Inferior parietal cortex (tissue), 1 donor: ENCODE results near the gene PRLR.

ENCODE experiments used
- DNase-seq: peaks from one replicate; pipeline ENCODE4 v3.0.0-alpha.2; 2016; ENCODE audit errors: extremely low spot score

The PRLR gene

GRCh38 chr5:35233601-35234000 lies 3.3 kb upstream of the PRLR start:
- DNase-seq: no peak

GRCh38 chr5:35233121-35233520 lies 2.8 kb upstream of the PRLR start:
- no peak for DNase-seq

GRCh38 chr5:35232124-35232523 lies 1.8 kb upstream of the PRLR start:
- no peak for DNase-seq

GRCh38 chr5:35229076-35230037 lies 930 bp downstream of the PRLR start:
- no peak for DNase-seq

DNA sequence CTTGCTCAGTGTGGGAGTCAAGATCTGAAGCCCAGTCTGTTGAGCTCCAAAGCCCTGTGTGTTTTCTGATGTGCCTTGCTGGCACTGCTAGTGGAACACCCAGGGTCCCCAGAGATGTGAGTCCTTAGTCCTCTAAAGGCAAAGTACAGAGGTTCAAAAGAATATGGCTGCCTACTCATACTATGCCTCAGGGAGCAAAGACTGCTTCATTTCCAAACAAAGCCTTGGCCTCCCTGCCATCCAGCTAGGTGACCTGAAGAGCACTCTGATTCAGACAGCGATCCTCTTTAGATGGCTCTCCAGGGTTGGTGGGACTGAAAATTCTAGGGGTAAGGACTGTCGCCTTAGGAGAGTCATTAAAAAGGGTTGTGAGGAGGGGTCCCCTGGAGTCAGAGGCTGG lies 2.0 kb downstream of the PRLR start:
- DNase-seq: no peak

DNA sequence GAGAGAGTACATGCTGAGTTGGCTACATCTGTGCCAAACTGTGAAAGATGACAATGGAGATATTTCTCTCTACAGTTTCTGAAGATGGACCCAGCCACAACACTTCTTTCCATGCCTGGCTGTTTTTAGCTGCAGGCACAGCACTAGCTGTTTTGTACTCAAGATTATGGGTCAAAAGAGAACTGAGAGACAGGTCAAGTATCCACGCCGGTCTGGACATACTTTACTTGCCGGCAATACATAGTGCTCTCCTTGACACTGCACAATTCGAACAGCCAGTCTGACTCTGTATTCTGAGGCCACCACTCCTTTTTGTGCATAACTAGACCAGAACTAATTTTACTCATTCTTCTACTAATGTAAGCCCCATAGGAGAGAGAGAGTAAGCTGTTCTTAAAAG lies 2.6 kb downstream of the PRLR start:
- no peak for DNase-seq

- no peak for DNase-seq
These were observed 6.4 kb downstream of the PRLR start for GRCh38 chr5:35223787-35224395.

GRCh38 chr5:35220967-35221366 lies 9.3 kb downstream of the PRLR start:
- DNase-seq: no peak

- no peak for DNase-seq
These were observed 11.3 kb downstream of the PRLR start for GRCh38 chr5:35218981-35219380.

GRCh38 chr5:35214051-35214450 lies 16.2 kb downstream of the PRLR start:
- DNase-seq: no peak

DNA sequence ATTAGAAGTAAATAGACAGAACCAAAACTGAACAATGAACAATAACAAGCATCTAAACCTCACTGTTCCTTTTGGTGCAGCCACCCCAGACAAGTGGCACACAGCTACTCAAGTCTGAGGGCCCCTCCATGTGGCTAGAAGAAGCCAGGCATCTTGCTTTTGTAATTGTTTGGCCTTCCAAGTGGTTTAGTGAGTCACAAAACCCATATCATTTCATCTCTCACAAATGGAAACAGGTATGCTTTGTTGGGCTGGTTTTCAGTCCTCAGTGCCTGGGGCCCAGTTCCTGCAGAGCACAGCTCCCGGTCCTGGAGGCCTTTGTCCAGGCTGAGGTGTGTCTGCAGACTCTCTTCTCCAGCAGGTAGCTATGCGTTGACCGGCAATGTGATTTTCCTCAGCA lies 16.7 kb downstream of the PRLR start:
- no peak for DNase-seq

GRCh38 chr5:35212122-35212982 lies 17.9 kb downstream of the PRLR start:
- no peak for DNase-seq

DNA sequence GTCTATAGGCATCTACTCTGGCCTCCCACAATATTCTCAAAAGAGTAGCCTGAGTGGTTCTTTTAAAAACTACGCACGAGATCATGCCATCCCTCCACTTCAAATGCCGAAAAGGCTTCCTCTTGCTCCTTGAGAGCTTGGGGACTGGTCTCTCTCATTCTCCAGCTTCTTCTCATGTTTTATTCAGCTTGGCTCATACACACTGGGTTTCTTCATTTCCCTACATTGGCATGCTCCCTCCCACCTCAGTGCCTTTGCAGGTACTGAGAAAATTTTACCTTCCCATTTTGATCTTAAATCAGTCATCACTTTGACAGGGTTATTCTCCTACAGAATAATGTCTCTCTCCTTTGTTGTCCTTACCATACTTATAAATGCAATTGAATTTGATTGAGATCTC lies 20.4 kb downstream of the PRLR start:
- DNase-seq: no peak

GRCh38 chr5:35205606-35206005 lies 24.7 kb downstream of the PRLR start:
- DNase-seq: no peak

- DNase-seq: no peak
These were observed 25.1 kb downstream of the PRLR start for GRCh38 chr5:35205186-35205585.

DNA sequence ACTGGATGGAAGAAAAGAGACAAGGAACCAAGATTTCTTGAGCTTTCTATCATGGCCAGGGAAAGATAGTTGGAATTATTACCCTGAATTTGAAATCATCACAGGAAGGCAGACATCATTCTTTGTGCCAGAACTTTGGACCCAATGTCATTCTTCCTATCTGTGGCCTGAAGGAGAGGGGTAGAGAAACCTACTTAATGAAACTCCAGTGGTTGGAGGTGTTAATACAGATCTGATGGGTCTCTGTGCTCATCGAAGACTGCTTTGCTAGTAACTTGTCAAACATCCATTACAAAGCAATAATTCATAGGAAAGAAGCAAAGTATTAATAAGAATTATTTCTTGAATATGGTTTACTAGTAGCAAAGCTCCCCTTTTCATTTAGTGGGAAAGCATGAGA lies 26.9 kb downstream of the PRLR start:
- no peak for DNase-seq

GRCh38 chr5:35202319-35203111 lies 27.8 kb downstream of the PRLR start:
- no peak for DNase-seq

GRCh38 chr5:35201291-35201690 lies 29.0 kb downstream of the PRLR start:
- DNase-seq: no peak

- no peak for DNase-seq
These were observed 30.4 kb downstream of the PRLR start for GRCh38 chr5:35199886-35200285.

- DNase-seq: no peak
These were observed 31.6 kb downstream of the PRLR start for GRCh38 chr5:35198686-35199085.

GRCh38 chr5:35198075-35198474 lies 32.2 kb downstream of the PRLR start:
- no peak for DNase-seq

GRCh38 chr5:35197351-35197750 lies 32.9 kb downstream of the PRLR start:
- DNase-seq: no peak
